DND-41 (cell line): ENCODE results near the gene TUBB8B.
"Not testable (repeated sequence)": the region's sequence is repeated elsewhere in the genome, so short reads cannot be mapped to it uniquely, and the experiment has no call there.

ENCODE experiments used
- ATAC-seq: fragments of 200-7000 bp; cut with Tn5 transposase; 3 replicates; pipeline ENCODE4 v1.9.1; 2021; ENCODE audit warnings: low read depth; ENCODE audit not compliant: insufficient read depth
- DNase-seq: peaks from one replicate; pipeline ENCODE4 v3.0.0-alpha.2; 2020
- H2AFZ ChIP-seq: 2 replicates; pipeline ENCODE4 v1.6.0; 2012; ENCODE audit warnings: low read depth, low read length
- H3K27ac ChIP-seq: 2 replicates; pipeline ENCODE4 v1.5.1; 2012; ENCODE audit warnings: low read length, inconsistent platforms
- H3K27me3 ChIP-seq: fragments of 200-600 bp; sonication (generic); 2 replicates; pipeline ENCODE4 v1.6.0; 2012; ENCODE audit warnings: low read length, mild to moderate bottlenecking, inconsistent platforms; ENCODE audit not compliant: insufficient read depth, poor library complexity
- H3K36me3 ChIP-seq: 2 replicates; pipeline ENCODE4 v1.5.1; 2012; ENCODE audit warnings: low read length, inconsistent platforms; ENCODE audit not compliant: insufficient read depth
- H3K4me1 ChIP-seq: 2 replicates; pipeline ENCODE4 v1.5.1; 2012; ENCODE audit warnings: mild to moderate bottlenecking, low read length; ENCODE audit not compliant: insufficient read depth
- H3K4me2 ChIP-seq: 2 replicates; pipeline ENCODE4 v1.6.0; 2012; ENCODE audit warnings: mild to moderate bottlenecking, moderate library complexity, low read length, inconsistent platforms; ENCODE audit not compliant: insufficient read depth
- H3K4me3 ChIP-seq, 2 experiments: fragments of 200-600 bp in 1 of 2; shearing (Covaris generic) in 1 of 2; 2 replicates each; pipeline ENCODE4 v1.5.1; 2012 to 2016; ENCODE audit warnings: inconsistent platforms in 2 of 2, low read length in 2 of 2, mild to moderate bottlenecking in 2 of 2, low read depth in 1 of 2, moderate library complexity in 1 of 2
- H3K79me2 ChIP-seq: 2 replicates; pipeline ENCODE4 v1.6.0; 2012; ENCODE audit warnings: low read length, inconsistent platforms; ENCODE audit not compliant: insufficient read depth
- H3K9ac ChIP-seq: 2 replicates; pipeline ENCODE4 v1.6.0; 2012; ENCODE audit warnings: low read depth, mild to moderate bottlenecking, inconsistent platforms, low read length, moderate library complexity
- H3K9me3 ChIP-seq: 2 replicates; pipeline ENCODE4 v1.5.1; 2012; ENCODE audit warnings: low read length, moderate library complexity, mild to moderate bottlenecking, inconsistent platforms; ENCODE audit not compliant: insufficient read depth, severe bottlenecking
- H4K20me1 ChIP-seq: 2 replicates; pipeline ENCODE4 v1.6.0; 2012; ENCODE audit warnings: low read length; ENCODE audit not compliant: insufficient read depth

Gene TUBB8B

DNA sequence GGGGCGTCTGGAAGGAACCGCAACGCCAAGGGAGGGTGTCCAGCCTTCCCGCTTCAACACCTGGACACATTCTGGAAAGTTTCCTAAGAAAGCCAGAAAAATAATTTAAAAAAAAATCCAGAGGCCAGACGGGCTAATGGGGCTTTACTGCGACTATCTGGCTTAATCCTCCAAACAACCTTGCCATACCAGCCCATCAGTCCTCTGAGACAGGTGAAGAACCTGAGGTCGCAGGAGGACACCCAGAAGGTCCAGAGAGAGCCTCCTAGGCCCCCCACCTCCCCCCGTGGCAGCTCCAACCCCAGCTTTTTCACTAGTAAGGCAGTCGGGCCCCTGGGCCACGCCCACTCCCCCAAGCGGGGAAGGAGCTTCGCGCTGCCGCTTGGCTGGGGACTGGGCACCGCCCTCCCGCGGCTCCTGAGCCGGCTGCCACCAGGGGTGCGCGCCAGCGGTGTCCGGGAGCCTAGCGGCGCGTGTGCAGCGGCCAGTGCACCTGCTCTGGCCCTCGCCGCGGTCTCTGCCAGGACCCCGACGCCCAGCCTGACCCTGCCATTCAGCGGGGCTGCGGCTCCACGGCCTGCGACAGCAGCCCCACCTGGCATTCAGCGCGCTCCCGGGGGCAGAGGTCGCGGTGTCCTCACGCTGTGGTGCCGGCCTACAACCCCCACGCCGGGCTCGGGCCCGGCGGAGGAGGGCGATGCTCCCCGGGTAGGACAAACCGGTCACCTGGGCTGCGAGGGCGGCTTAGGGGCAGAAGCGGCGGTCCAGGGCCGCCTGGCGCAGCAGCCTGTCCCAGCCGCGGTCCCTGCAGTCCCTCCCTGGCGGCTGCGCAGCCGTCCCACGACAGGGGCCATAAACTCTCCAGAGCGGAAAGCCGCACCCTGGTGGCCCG is 37.8 kb downstream of the TUBB8B start:
- ATAC-seq, H4K20me1 ChIP-seq: not testable (repeated sequence)

DNA sequence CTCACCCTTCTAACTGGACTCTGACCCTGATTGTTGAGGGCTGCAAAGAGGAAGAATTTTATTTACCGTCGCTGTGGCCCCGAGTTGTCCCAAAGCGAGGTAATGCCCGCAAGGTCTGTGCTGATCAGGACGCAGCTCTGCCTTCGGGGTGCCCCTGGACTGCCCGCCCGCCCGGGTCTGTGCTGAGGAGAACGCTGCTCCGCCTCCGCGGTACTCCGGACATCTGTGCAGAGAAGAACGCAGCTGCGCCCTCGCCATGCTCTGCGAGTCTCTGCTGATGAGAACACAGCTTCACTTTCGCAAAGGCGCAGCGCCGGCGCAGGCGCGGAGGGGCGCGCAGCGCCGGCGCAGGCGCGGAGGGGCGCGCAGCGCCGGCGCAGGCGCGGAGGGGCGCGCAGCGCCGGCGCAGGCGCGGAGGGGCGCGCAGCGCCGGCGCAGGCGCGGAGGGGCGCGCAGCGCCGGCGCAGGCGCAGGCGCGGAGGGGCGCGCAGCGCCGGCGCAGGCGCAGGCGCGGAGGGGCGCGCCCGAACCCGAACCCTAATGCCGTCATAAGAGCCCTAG is 38.7 kb downstream of the TUBB8B start:
- H2AFZ ChIP-seq, H3K36me3 ChIP-seq, H3K27ac ChIP-seq, H3K9ac ChIP-seq, ATAC-seq, H3K4me3 ChIP-seq, H3K79me2 ChIP-seq, H3K4me1 ChIP-seq, DNase-seq, H3K27me3 ChIP-seq, H4K20me1 ChIP-seq, H3K4me2 ChIP-seq, H3K9me3 ChIP-seq: not testable (repeated sequence)

More for the DNA sequence above, 37.8 kb downstream of the TUBB8B start:
- H3K9me3 ChIP-seq, H3K27ac ChIP-seq, H3K27me3 ChIP-seq, H3K4me3 ChIP-seq, H2AFZ ChIP-seq, H3K4me1 ChIP-seq, DNase-seq, H3K36me3 ChIP-seq, H3K79me2 ChIP-seq, H3K4me2 ChIP-seq, H3K9ac ChIP-seq: not testable (repeated sequence)

DNA sequence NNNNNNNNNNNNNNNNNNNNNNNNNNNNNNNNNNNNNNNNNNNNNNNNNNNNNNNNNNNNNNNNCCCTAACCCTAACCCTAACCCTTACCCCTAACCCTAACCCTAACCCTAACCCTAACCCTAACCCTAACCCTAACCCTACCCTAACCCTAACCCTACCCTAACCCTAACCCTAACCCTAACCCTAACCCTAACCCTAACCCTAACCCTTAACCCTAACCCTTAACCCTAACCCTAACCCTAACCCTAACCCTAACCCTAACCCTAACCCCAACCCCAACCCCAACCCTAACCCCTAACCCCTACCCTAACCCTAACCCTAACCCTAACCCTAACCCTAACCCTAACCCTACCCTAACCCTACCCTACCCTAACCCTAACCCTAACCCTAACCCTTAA is 39.5 kb downstream of the TUBB8B start:
- not testable (repeated sequence) for H2AFZ ChIP-seq, H3K9me3 ChIP-seq, H4K20me1 ChIP-seq, ATAC-seq, H3K4me3 ChIP-seq, H3K27ac ChIP-seq, H3K79me2 ChIP-seq, H3K27me3 ChIP-seq, DNase-seq, H3K36me3 ChIP-seq, H3K4me2 ChIP-seq, H3K9ac ChIP-seq, H3K4me1 ChIP-seq
